Activated T-cell treated with anti-CD3 and anti-CD28 coated beads, Interleukin-2, amount 50 U/mL, for 4 hours (primary cell): Measurements from ENCODE around the gene ZP2. TPM values are rescaled to one million over a fixed set of nuclear protein-coding genes. Genes with fewer than 3 reads are reported as not detected.
A peak's percentile ranks its signal among the peaks of the same experiment; 100 is the strongest.
"Not testable (repeated sequence)": the region's sequence is repeated elsewhere in the genome, so short reads cannot be mapped to it uniquely, and the experiment has no call there.

Experiments used
- ATAC-seq, 2 donors: fragments of 200-7000 bp; cut with Tn5 transposase; one replicate each; pipeline ENCODE4 v1.10.0; 2021
- DNase-seq: peaks from one replicate; pipeline ENCODE4 v3.0.0-alpha.2; 2020
- H3K27me3 Mint-ChIP-seq: one replicate; pipeline ENCODE4 v1.8.0; 2021; ENCODE audit warnings: low read depth, mixed read lengths
- H3K36me3 Mint-ChIP-seq: one replicate; pipeline ENCODE4 v1.8.0; 2022; ENCODE audit warnings: mixed read lengths; ENCODE audit not compliant: insufficient read depth
- H3K4me1 Mint-ChIP-seq: one replicate; pipeline ENCODE4 v1.8.0; 2021; ENCODE audit warnings: low read depth, mixed read lengths
- H3K4me3 Mint-ChIP-seq: one replicate; pipeline ENCODE4 v1.8.0; 2021; ENCODE audit warnings: mild to moderate bottlenecking, moderate library complexity, mixed read lengths
- H3K9me3 Mint-ChIP-seq: one replicate; pipeline ENCODE4 v1.8.0; 2021; ENCODE audit warnings: mixed read lengths
- total RNA-seq, 3 donors: library from RNA; stranded (reverse); gene quantifications; one replicate each; pipeline ENCODE4 v1.2.1, GENCODE V29; 2021

The ZP2 gene
- total RNA-seq, 3 donors from 2014 or later = not detected

DNA sequence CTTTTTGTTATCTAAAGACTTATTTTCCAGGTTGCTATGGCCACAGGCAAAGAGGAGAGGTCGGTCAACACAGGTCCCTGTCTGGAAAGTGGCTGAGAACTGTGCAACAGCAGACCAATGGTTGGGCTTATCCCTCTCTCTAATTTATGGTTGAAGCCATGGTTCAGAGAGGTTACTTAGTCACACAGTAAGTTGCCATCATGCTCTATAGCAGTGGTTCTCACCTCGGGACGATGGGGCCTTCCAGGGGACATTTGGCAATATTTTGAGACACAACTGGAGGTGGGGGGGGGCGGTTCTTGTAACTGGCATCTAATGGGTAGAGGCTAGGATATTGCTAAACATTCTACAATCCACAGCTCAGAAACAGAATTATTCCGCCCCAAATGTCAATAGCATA, 53.7 kb downstream of the ZP2 start:
- no peak for DNase-seq
- Mint-ChIP-seq H3K36me3 (peaks cover 4% of the 10 kb centered on the region), H3K4me1 (peaks cover 17% of the 10 kb centered on the region), H3K9me3 (no peaks in the 10 kb centered on the region), H3K4me3 (peak overlapping the region; percentile 87), H3K27me3 (no peaks in the 10 kb centered on the region)
- no peak for ATAC-seq

DNA sequence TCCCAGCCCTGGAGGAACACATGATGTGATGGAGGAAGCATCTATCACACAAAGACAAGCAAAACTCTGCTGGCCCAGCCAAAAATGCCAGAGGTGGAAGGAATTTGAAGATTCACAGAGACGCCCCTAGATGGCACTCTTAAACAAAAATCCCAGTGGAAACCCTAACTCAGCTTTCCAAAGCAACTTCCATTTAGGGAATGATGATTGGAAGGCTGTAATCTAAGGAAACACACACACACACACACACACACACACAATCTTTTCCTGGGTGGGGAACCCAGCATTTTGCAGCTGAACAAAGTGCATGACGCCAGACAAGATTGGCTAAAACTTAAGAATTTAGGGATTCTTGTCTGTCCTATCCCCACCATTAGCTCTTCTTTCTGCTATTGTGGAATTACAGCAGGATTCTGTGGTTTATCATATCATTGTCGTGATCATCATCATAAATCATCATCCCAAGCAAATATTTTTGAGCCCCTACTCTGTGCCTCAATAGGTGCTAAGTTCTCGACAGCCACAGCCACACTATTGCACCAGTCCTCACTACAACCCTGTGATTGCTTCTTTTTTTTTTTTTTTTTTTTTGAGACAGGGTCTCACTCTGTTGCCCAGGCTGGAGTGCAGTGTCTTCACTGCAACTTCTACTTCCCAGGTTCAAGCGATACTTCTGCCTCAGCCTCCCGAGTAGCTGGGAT, 54.5 kb downstream of the ZP2 start:
- H3K4me1 Mint-ChIP-seq = peaks cover 17% of the 10 kb centered on the region
- no peak overlapping the region for H3K4me3 Mint-ChIP-seq
- H3K36me3 Mint-ChIP-seq = peaks cover 2% of the 10 kb centered on the region
- no peaks in the 10 kb centered on the region for H3K9me3 Mint-ChIP-seq
- no peaks in the 10 kb centered on the region for H3K27me3 Mint-ChIP-seq
- DNase-seq (no peak), ATAC-seq (no peak)

DNA sequence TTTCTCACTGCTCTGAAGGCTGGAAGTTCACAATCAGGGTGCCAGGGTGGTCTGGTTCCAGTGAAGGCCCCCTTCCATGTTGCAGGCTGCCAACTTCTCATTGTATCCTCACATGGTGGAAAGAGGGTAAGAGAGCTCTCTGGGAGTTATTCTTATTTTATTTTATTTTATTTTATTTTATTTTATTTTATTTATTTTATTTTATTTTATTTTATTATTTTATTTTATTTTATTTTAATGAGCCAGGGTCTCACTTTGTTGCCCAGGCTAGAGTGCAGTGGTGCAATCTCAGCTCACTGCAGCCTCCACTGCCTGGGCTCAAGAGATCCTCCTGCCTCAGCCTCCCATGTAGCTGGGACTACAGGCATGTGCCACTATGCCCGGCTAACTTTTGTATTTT, 55.4 kb downstream of the ZP2 start:
- peaks cover 17% of the 10 kb centered on the region for H3K4me1 Mint-ChIP-seq

DNA sequence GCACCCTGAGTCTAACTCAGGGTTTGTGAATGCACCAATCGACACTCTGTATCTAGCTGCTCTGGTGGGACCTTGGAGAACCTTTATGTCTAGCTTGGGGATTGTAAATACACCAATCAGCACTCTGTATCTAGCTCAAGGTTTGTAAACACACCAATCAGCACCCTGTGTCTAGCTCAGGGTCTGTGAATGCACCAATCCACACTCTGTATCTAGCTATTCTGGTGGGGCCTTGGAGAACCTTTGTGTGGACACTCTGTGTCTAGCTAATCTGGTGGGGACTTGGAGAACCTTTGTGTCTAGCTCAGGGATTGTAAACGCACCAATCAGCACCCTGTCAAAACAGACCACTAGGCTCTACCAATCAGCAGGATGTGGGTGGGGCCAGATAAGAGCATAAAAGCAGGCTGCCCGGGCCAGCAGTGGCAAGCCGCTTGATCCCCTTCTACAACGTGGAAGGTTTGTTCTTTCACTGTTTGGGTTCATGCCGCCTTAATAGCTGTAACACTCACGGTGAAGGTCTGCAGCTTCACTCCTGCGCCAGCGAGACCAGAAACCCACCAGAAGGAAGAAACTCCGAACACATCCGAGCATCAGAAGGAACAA, 58.1 kb downstream of the ZP2 start:
- H3K9me3 Mint-ChIP-seq, ATAC-seq, H3K36me3 Mint-ChIP-seq, H3K4me1 Mint-ChIP-seq, DNase-seq, H3K4me3 Mint-ChIP-seq: not testable (repeated sequence)
- peaks cover 18% of the 10 kb centered on the region for H3K27me3 Mint-ChIP-seq

More for the DNA sequence above, 55.4 kb downstream of the ZP2 start:
- DNase-seq, H3K9me3 Mint-ChIP-seq, ATAC-seq, H3K36me3 Mint-ChIP-seq, H3K4me3 Mint-ChIP-seq, H3K27me3 Mint-ChIP-seq: not testable (repeated sequence)

DNA sequence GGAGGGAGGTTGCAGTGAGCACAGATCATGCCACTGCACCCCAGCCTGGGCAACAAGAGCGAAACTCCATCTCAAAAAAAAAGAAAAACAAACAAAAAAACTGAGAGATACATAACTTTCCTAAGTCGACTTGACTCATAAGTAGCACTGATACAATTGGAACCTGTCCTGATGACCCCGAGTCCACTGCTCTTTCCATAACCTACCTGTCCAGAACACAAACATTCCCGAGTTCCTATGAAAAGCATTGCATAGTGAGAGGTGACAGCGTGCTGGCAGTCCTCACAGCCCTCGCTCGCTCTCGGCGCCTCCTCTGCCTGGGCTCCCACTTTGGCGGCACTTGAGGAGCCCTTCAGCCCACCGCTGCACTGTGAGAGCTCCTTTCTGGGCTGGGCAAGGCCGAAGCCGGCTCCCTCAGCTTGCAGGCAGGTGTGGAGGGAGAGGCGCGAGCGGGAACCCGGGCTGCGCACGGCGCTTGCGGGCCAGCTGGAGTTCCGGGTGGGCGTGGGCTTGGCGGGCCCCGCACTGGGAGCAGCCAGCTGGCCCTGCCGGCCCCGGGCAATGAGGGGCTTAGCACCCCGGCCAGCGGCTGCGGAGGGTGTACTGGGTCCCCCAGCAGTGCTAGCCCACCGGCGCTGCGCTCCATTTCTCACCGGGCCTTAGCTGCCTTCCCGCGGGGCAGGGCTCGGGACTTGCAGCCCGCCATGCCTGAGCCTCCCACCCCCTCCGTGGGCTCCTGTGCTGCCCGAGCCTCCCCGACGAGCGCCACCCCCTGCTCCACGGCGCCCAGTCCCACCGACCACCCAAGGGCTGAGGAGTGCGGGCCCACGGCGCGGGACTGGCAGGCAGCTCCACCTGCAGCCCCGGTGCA, 59.0 kb downstream of the ZP2 start:
- not testable (repeated sequence) for H3K36me3 Mint-ChIP-seq

DNA sequence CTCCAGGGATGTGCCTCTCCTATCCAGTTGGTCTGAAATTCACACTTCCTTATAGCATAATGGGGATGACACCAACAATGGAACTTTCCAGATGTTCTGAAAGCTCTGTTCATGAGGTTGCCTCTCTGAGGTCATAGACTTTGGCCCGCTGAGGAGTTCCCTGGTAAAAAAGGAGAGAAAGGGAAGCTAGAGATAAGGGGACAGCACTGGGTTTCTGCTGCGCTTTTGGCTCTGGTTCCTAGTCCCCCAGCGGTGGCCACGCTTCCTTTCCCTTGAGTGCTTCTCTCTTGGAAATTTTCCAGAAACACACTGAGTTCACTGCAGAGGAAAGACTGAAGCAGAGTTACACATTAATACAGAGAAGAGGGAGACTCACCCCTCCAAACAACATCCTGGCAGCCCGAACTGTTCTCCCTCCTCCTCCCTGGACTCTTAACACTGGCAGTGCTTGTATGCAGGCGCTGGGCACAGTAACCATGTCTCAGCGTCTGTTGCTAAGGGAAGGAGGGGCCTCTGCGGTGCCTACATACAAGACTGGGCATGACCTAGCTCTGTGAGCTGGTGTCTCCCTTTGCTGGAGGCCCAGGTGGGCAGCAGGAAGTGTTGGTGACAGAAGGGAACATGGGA, 60.9 kb downstream of the ZP2 start, which contains the start of gene DNAH3:
TSS of gene DNAH3 (minus strand) at position 472 of the 627 bp plus-strand sequence. CDS start 527 bp downstream, outside the sequence.
- H3K9me3 Mint-ChIP-seq = no peaks in the 10 kb centered on the region
- no peak within 1 kb of the TSS for H3K4me3 Mint-ChIP-seq

More for the DNA sequence above, 59.0 kb downstream of the ZP2 start:
- H3K4me1 Mint-ChIP-seq, ATAC-seq, H3K4me3 Mint-ChIP-seq, H3K9me3 Mint-ChIP-seq, DNase-seq: not testable (repeated sequence)
- peaks cover 24% of the 10 kb centered on the region for H3K27me3 Mint-ChIP-seq

More for the DNA sequence above, 60.9 kb downstream of the ZP2 start, which contains the start of gene DNAH3:
- H3K36me3 Mint-ChIP-seq = no peaks in the 10 kb centered on the region
- no peak for ATAC-seq
- H3K4me1 Mint-ChIP-seq = no peaks in the 10 kb centered on the region
- peaks cover 37% of the 10 kb centered on the region for H3K27me3 Mint-ChIP-seq
- DNase-seq = no peak

Other genes with a start within 250 kb of the ZP2 start
- not detected for gene DNAH3, start 60.7 kb downstream of the ZP2 start, total RNA-seq
- gene LDAF1, start 52.9 kb downstream of the ZP2 start, total RNA-seq = 1 to 10 TPM; 5.1 to 6.6 (median 5.3) TPM
- gene ANKS4B, start 22.1 kb upstream of the ZP2 start, total RNA-seq = not detected
- gene CRYM, start 66.7 kb upstream of the ZP2 start, total RNA-seq = not detected